ENCODE data around the gene ZFP36L1.

ZFP36L1 gene

GRCh38 chr14:68816183-68816942, 23.5 kb upstream of the ZFP36L1 start:
- H3K27ac ChIP-seq (ENCODE audit: low read depth in 2 of 2, low read length in 2 of 2) = peak overlapping the region; percentile 94 to 97
- H3K4me1 ChIP-seq (ENCODE audit: control insufficient read depth in 2 of 2, insufficient read depth in 2 of 2, low read length in 2 of 2) = peaks cover 42% of the 10 kb centered on the region in 2 donors
- no peaks in the 10 kb centered on the region for H3K27me3 ChIP-seq (ENCODE audit: control insufficient read depth in 2 of 2, insufficient read depth in 2 of 2, low read length in 2 of 2)
- peak overlapping the region; percentile 62 to 68 for H3K4me3 ChIP-seq (ENCODE audit: low read length in 2 of 2)
- H3K9me3 ChIP-seq (ENCODE audit: control insufficient read depth in 2 of 2, low read length in 2 of 2) = no peaks in the 10 kb centered on the region
- no peaks in the 10 kb centered on the region for H3K36me3 ChIP-seq (ENCODE audit: control insufficient read depth in 2 of 2, insufficient read depth in 2 of 2, low read length in 2 of 2)
- peak overlapping the region; percentile 77 to 83 for H3K9ac ChIP-seq (ENCODE audit: low read depth in 1 of 2, low read length in 2 of 2)

- Histone ChIP-seq H3K4me1 (ENCODE audit: control insufficient read depth in 2 of 2, insufficient read depth in 2 of 2, low read length in 2 of 2) (peaks cover 42% of the 10 kb centered on the region in 2 donors), H3K36me3 (ENCODE audit: control insufficient read depth in 2 of 2, insufficient read depth in 2 of 2, low read length in 2 of 2) (no peaks in the 10 kb centered on the region)
Measured at GRCh38 chr14:68815298-68816182, 22.7 kb upstream of the ZFP36L1 start.

GRCh38 chr14:68814539-68815297, 21.9 kb upstream of the ZFP36L1 start:
- peak overlapping the region; percentile 77 to 83 for H3K9ac ChIP-seq (ENCODE audit: low read depth in 1 of 2, low read length in 2 of 2)
- H3K9me3 ChIP-seq (ENCODE audit: control insufficient read depth in 2 of 2, low read length in 2 of 2) = no peaks in the 10 kb centered on the region
- peak overlapping the region; percentile 94 to 97 for H3K27ac ChIP-seq (ENCODE audit: low read depth in 2 of 2, low read length in 2 of 2)
- H3K4me3 ChIP-seq (ENCODE audit: low read length in 2 of 2) = peak overlapping the region; percentile 18 to 68
- H3K36me3 ChIP-seq (ENCODE audit: control insufficient read depth in 2 of 2, insufficient read depth in 2 of 2, low read length in 2 of 2) = no peaks in the 10 kb centered on the region
- no peaks in the 10 kb centered on the region for H3K27me3 ChIP-seq (ENCODE audit: control insufficient read depth in 2 of 2, insufficient read depth in 2 of 2, low read length in 2 of 2)
- peaks cover 38 to 42% of the 10 kb centered on the region in 2 donors for H3K4me1 ChIP-seq (ENCODE audit: control insufficient read depth in 2 of 2, insufficient read depth in 2 of 2, low read length in 2 of 2)

More at GRCh38 chr14:68815298-68816182, 22.7 kb upstream of the ZFP36L1 start:
- peak overlapping the region; percentile 77 to 83 for H3K9ac ChIP-seq (ENCODE audit: low read depth in 1 of 2, low read length in 2 of 2)
- H3K27ac ChIP-seq (ENCODE audit: low read depth in 2 of 2, low read length in 2 of 2) = peak overlapping the region; percentile 94 to 97
- peak overlapping the region; percentile 62 to 68 for H3K4me3 ChIP-seq (ENCODE audit: low read length in 2 of 2)
- no peaks in the 10 kb centered on the region for H3K27me3 ChIP-seq (ENCODE audit: control insufficient read depth in 2 of 2, insufficient read depth in 2 of 2, low read length in 2 of 2)
- no peaks in the 10 kb centered on the region for H3K9me3 ChIP-seq (ENCODE audit: control insufficient read depth in 2 of 2, low read length in 2 of 2)

- peaks cover 33 to 40% of the 10 kb centered on the region in 2 donors for H3K4me1 ChIP-seq (ENCODE audit: control insufficient read depth in 2 of 2, insufficient read depth in 2 of 2, low read length in 2 of 2)
- peak overlapping the region; percentile 94 to 97 for H3K27ac ChIP-seq (ENCODE audit: low read depth in 2 of 2, low read length in 2 of 2)
- no peaks in the 10 kb centered on the region for H3K9me3 ChIP-seq (ENCODE audit: control insufficient read depth in 2 of 2, low read length in 2 of 2)
- H3K36me3 ChIP-seq (ENCODE audit: control insufficient read depth in 2 of 2, insufficient read depth in 2 of 2, low read length in 2 of 2) = no peaks in the 10 kb centered on the region
- peak overlapping the region; percentile 18 to 68 for H3K4me3 ChIP-seq (ENCODE audit: low read length in 2 of 2)
- H3K27me3 ChIP-seq (ENCODE audit: control insufficient read depth in 2 of 2, insufficient read depth in 2 of 2, low read length in 2 of 2) = no peaks in the 10 kb centered on the region
- peak overlapping the region; percentile 72 to 83 for H3K9ac ChIP-seq (ENCODE audit: low read depth in 1 of 2, low read length in 2 of 2)
Measured at GRCh38 chr14:68814238-68814538, 21.3 kb upstream of the ZFP36L1 start.

- Histone ChIP-seq H3K4me1 (ENCODE audit: control insufficient read depth in 2 of 2, insufficient read depth in 2 of 2, low read length in 2 of 2) (peaks cover 31 to 40% of the 10 kb centered on the region in 2 donors), H3K9ac (ENCODE audit: low read depth in 1 of 2, low read length in 2 of 2) (peak overlapping the region in 1 of 2 donors; percentile 72), H3K36me3 (ENCODE audit: control insufficient read depth in 2 of 2, insufficient read depth in 2 of 2, low read length in 2 of 2) (no peaks in the 10 kb centered on the region), H3K9me3 (ENCODE audit: control insufficient read depth in 2 of 2, low read length in 2 of 2) (no peaks in the 10 kb centered on the region), H3K4me3 (ENCODE audit: low read length in 2 of 2) (no peak overlapping the region), H3K27ac (ENCODE audit: low read depth in 2 of 2, low read length in 2 of 2) (peak overlapping the region; percentile 94 to 97), H3K27me3 (ENCODE audit: control insufficient read depth in 2 of 2, insufficient read depth in 2 of 2, low read length in 2 of 2) (no peaks in the 10 kb centered on the region)
Measured at GRCh38 chr14:68813318-68813838, 20.5 kb upstream of the ZFP36L1 start.

- Histone ChIP-seq H3K27me3 (ENCODE audit: control insufficient read depth in 2 of 2, insufficient read depth in 2 of 2, low read length in 2 of 2) (no peaks in the 10 kb centered on the region), H3K36me3 (ENCODE audit: control insufficient read depth in 2 of 2, insufficient read depth in 2 of 2, low read length in 2 of 2) (no peaks in the 10 kb centered on the region), H3K4me3 (ENCODE audit: low read length in 2 of 2) (no peak overlapping the region), H3K9ac (ENCODE audit: low read depth in 1 of 2, low read length in 2 of 2) (no peak overlapping the region), H3K9me3 (ENCODE audit: control insufficient read depth in 2 of 2, low read length in 2 of 2) (no peaks in the 10 kb centered on the region), H3K4me1 (ENCODE audit: control insufficient read depth in 2 of 2, insufficient read depth in 2 of 2, low read length in 2 of 2) (peaks cover 42 to 53% of the 10 kb centered on the region in 2 donors), H3K27ac (ENCODE audit: low read depth in 2 of 2, low read length in 2 of 2) (no peak overlapping the region)
Measured at GRCh38 chr14:68811171-68811570, 18.3 kb upstream of the ZFP36L1 start.

- Histone ChIP-seq H3K27me3 (ENCODE audit: control insufficient read depth in 2 of 2, insufficient read depth in 2 of 2, low read length in 2 of 2) (no peaks in the 10 kb centered on the region), H3K9ac (ENCODE audit: low read depth in 1 of 2, low read length in 2 of 2) (no peak overlapping the region), H3K4me1 (ENCODE audit: control insufficient read depth in 2 of 2, insufficient read depth in 2 of 2, low read length in 2 of 2) (peaks cover 35 to 47% of the 10 kb centered on the region in 2 donors), H3K4me3 (ENCODE audit: low read length in 2 of 2) (no peak overlapping the region), H3K9me3 (ENCODE audit: control insufficient read depth in 2 of 2, low read length in 2 of 2) (no peaks in the 10 kb centered on the region), H3K27ac (ENCODE audit: low read depth in 2 of 2, low read length in 2 of 2) (peak overlapping the region in 1 of 2 donors; percentile 32), H3K36me3 (ENCODE audit: control insufficient read depth in 2 of 2, insufficient read depth in 2 of 2, low read length in 2 of 2) (no peaks in the 10 kb centered on the region)
Measured at GRCh38 chr14:68810173-68811153, 17.6 kb upstream of the ZFP36L1 start.

- H3K4me3 ChIP-seq (ENCODE audit: low read length in 2 of 2) = no peak overlapping the region
- no peak overlapping the region for H3K27ac ChIP-seq (ENCODE audit: low read depth in 2 of 2, low read length in 2 of 2)
- no peaks in the 10 kb centered on the region for H3K36me3 ChIP-seq (ENCODE audit: control insufficient read depth in 2 of 2, insufficient read depth in 2 of 2, low read length in 2 of 2)
- no peaks in the 10 kb centered on the region for H3K27me3 ChIP-seq (ENCODE audit: control insufficient read depth in 2 of 2, insufficient read depth in 2 of 2, low read length in 2 of 2)
- no peaks in the 10 kb centered on the region for H3K9me3 ChIP-seq (ENCODE audit: control insufficient read depth in 2 of 2, low read length in 2 of 2)
- peaks cover 25 to 38% of the 10 kb centered on the region in 2 donors for H3K4me1 ChIP-seq (ENCODE audit: control insufficient read depth in 2 of 2, insufficient read depth in 2 of 2, low read length in 2 of 2)
- H3K9ac ChIP-seq (ENCODE audit: low read depth in 1 of 2, low read length in 2 of 2) = no peak overlapping the region
Measured at GRCh38 chr14:68809524-68809923, 16.7 kb upstream of the ZFP36L1 start.

Measured in mucosa of rectum (tissue), 2 donors.